SK-N-SH treated with all-trans-retinoic acid at 6 μM for 48 hours (cell line): ENCODE results near the gene PSAPL1.

Experiments
- ATAC-seq: fragments of 200-7000 bp; cut with Tn5 transposase; 3 replicates; pipeline ENCODE4 v1.9.1; 2020; ENCODE audit warnings: mild to moderate bottlenecking, moderate library complexity
- BACH2 ChIP-seq: fragments of 250-450 bp; sonication (Bioruptor Pico); IDR thresholded peaks from 2 replicates; pipeline ENCODE4 v1.9.0; 2021; ENCODE audit warnings: mild to moderate bottlenecking, borderline replicate concordance
- CSDC2 ChIP-seq: fragments of 250-450 bp; sonication (Bioruptor Pico); IDR thresholded peaks from 2 replicates; pipeline ENCODE4 v1.5.0; 2020; ENCODE audit warnings: mild to moderate bottlenecking, moderate library complexity
- CSRNP3 ChIP-seq: fragments of 250-450 bp; sonication (Bioruptor Pico); IDR thresholded peaks from 2 replicates; pipeline ENCODE4 v1.5.1; 2021; ENCODE audit warnings: mild to moderate bottlenecking, moderate library complexity
- ESRRG ChIP-seq: fragments of 250-450 bp; sonication (Bioruptor Pico); IDR thresholded peaks from 2 replicates; pipeline ENCODE4 v1.6.1; 2021; ENCODE audit warnings: mild to moderate bottlenecking
- ISL1 ChIP-seq: fragments of 250-450 bp; sonication (Bioruptor Pico); IDR thresholded peaks from 2 replicates; pipeline ENCODE4 v2.1.2; 2022; ENCODE audit warnings: mild to moderate bottlenecking, moderate library complexity
- PATZ1 ChIP-seq: fragments of 250-450 bp; sonication (Bioruptor Pico); IDR thresholded peaks from 2 replicates; pipeline ENCODE4 v1.8.0; 2020; ENCODE audit warnings: mild to moderate bottlenecking, moderate library complexity, borderline replicate concordance
- POU6F1 ChIP-seq: fragments of 250-450 bp; sonication (Bioruptor Pico); IDR thresholded peaks from 2 replicates; pipeline ENCODE4 v1.8.0; 2021; ENCODE audit warnings: low read depth, mild to moderate bottlenecking, moderate library complexity, borderline replicate concordance
- PPARA ChIP-seq: fragments of 250-450 bp; sonication (Bioruptor Pico); IDR thresholded peaks from 2 replicates; pipeline ENCODE4 v1.5.0; 2020; ENCODE audit warnings: mild to moderate bottlenecking, borderline replicate concordance
- RARB ChIP-seq: fragments of 250-450 bp; sonication (Bioruptor Pico); IDR thresholded peaks from 2 replicates; pipeline ENCODE4 v1.8.0; 2021; ENCODE audit warnings: mild to moderate bottlenecking, moderate library complexity
- SNAI2 ChIP-seq: fragments of 250-450 bp; sonication (Bioruptor Pico); IDR thresholded peaks from 2 replicates; pipeline ENCODE4 v1.5.0; 2020; ENCODE audit warnings: mild to moderate bottlenecking, moderate library complexity
- TOX ChIP-seq: fragments of 250-450 bp; sonication (Bioruptor Pico); IDR thresholded peaks from 2 replicates; pipeline ENCODE4 v1.8.0; 2021; ENCODE audit warnings: mild to moderate bottlenecking, moderate library complexity, borderline replicate concordance
- ZC3H10 ChIP-seq: fragments of 250-450 bp; sonication (Bioruptor Pico); IDR thresholded peaks from 2 replicates; pipeline ENCODE4 v1.5.1; 2021; ENCODE audit warnings: mild to moderate bottlenecking, moderate library complexity
- ZFP3 ChIP-seq: fragments of 250-450 bp; sonication (Bioruptor Pico); IDR thresholded peaks from 2 replicates; pipeline ENCODE4 v1.5.0; 2020; ENCODE audit warnings: mild to moderate bottlenecking, moderate library complexity
- ZFP30 ChIP-seq: fragments of 450-650 bp; formaldehyde crosslinking; IDR thresholded peaks from 2 replicates; pipeline ENCODE4 v1.5.0; 2022; ENCODE audit warnings: mild to moderate bottlenecking, moderate library complexity
- ZNF8 ChIP-seq: fragments of 450-650 bp; formaldehyde crosslinking; IDR thresholded peaks from 2 replicates; pipeline ENCODE4 v1.5.0; 2020; ENCODE audit warnings: mild to moderate bottlenecking, moderate library complexity
- TF ChIP-seq, protein P1 (sequence below): fragments of 250-450 bp; sonication (Bioruptor Pico); IDR thresholded peaks from 2 replicates; pipeline ENCODE4 v1.5.1; 2020; ENCODE audit warnings: low read depth, mild to moderate bottlenecking, moderate library complexity

PSAPL1 gene

GRCh38 chr4:7382634-7383014 is 52.1 kb downstream of the PSAPL1 start:
- ATAC-seq, result no peak
- TF ChIP-seq ZFP30 (CRISPR knock-in tag) (no peak), ZC3H10 (CRISPR knock-in tag) (no peak), ESRRG (no peak), ISL1 (CRISPR knock-in tag) (no peak), SNAI2 (CRISPR knock-in tag) (no peak), TOX (CRISPR knock-in tag) (no peak), PPARA (CRISPR knock-in tag) (no peak), CSDC2 (CRISPR knock-in tag) (no peak), CSRNP3 (no peak), ZNF8 (CRISPR knock-in tag) (no peak), PATZ1 (CRISPR knock-in tag) (no peak), POU6F1 (CRISPR knock-in tag) (no peak)
- TF ChIP-seq, protein P1, sequence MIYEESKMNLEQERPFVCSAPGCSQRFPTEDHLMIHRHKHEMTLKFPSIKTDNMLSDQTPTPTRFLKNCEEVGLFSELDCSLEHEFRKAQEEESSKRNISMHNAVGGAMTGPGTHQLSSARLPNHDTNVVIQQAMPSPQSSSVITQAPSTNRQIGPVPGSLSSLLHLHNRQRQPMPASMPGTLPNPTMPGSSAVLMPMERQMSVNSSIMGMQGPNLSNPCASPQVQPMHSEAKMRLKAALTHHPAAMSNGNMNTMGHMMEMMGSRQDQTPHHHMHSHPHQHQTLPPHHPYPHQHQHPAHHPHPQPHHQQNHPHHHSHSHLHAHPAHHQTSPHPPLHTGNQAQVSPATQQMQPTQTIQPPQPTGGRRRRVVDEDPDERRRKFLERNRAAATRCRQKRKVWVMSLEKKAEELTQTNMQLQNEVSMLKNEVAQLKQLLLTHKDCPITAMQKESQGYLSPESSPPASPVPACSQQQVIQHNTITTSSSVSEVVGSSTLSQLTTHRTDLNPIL (CRISPR knock-in tag), result no peak

DNA sequence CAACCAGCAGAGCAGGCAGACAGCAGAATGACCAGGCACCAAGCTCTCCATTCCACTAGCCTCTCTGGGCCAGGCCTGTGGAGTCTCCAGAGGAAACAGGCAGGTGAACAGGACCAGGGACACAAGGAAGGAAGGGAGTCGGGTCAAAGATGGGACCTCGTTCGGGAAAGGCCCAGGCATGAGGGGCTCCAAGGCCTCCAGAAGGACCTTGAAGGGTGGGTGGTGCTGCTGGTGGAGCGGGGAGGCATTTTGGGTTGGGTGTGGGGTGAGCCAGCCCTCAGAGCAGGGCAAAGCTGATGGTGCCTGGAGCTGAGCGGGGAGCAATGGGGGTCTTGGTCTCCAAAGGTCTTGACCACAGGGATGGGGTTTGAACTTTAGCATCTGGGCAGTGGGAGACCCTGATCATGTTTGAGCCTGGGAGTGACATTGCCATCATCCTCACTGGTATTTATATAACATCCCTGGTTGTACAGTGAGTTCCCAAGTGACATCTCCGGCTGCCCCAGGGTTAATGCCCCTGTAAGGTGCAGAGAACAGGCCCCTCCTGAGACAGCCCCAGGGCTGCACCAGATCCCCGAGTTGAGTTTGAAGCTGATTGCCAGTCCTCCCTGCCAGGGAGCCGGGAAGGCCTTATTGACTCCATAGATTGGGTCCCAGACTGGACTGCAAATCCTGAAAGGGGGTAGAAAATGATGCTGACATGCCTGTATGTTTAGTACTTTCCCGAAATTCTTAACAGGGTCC is 52.7 kb downstream of the PSAPL1 start:
- no peak for ATAC-seq

More for the DNA sequence above, 52.7 kb downstream of the PSAPL1 start:
- TF ChIP-seq PATZ1 (CRISPR knock-in tag) (no peak), ZFP30 (CRISPR knock-in tag) (no peak), ZFP3 (CRISPR knock-in tag) (no peak), BACH2 (no peak), TOX (CRISPR knock-in tag) (no peak), POU6F1 (CRISPR knock-in tag) (no peak), ISL1 (CRISPR knock-in tag) (no peak), RARB (CRISPR knock-in tag) (no peak), ZNF8 (CRISPR knock-in tag) (no peak)
